OCI-LY1 (cell line): ENCODE results near the gene DYNC2I2.
A peak's percentile ranks its signal among the peaks of the same experiment; 100 is the strongest.

Experiments
- H2AFZ ChIP-seq: fragments of 200-600 bp; sonication (generic), shearing (Covaris generic); 2 replicates; pipeline ENCODE4 v1.6.0; 2014; ENCODE audit warnings: antibody characterized with exemption, mild to moderate bottlenecking, low read length
- H3F3A ChIP-seq: fragments of 200-600 bp; sonication (generic), shearing (Covaris generic); 2 replicates; pipeline ENCODE4 v1.6.0; 2014; ENCODE audit warnings: mild to moderate bottlenecking, antibody characterized with exemption, low read length, moderate library complexity; ENCODE audit not compliant: insufficient read depth
- H3K27ac ChIP-seq: fragments of 200-600 bp; sonication (generic); 2 replicates; pipeline ENCODE4 v1.5.1; 2014; ENCODE audit warnings: low read length, mixed run types, mild to moderate bottlenecking, low read depth; ENCODE audit not compliant: poor library complexity, severe bottlenecking
- H3K27me3 ChIP-seq: fragments of 200-600 bp; sonication (generic); 2 replicates; pipeline ENCODE4 v1.6.0; 2014; ENCODE audit warnings: antibody characterized with exemption, mild to moderate bottlenecking, low read length, moderate library complexity; ENCODE audit not compliant: insufficient read depth
- H3K36me3 ChIP-seq: fragments of 200-600 bp; sonication (generic); 2 replicates; pipeline ENCODE4 v1.6.1; 2014; ENCODE audit warnings: mild to moderate bottlenecking, antibody characterized with exemption, low read length, moderate library complexity, mixed read lengths; ENCODE audit not compliant: insufficient read depth
- H3K4me1 ChIP-seq: fragments of 200-600 bp; sonication (generic); 2 replicates; pipeline ENCODE4 v1.5.1; 2014; ENCODE audit warnings: mild to moderate bottlenecking, low read length, moderate library complexity; ENCODE audit not compliant: insufficient read depth, severe bottlenecking
- H3K4me2 ChIP-seq: fragments of 200-600 bp; sonication (generic), shearing (Covaris generic); 2 replicates; pipeline ENCODE4 v1.6.1; 2014; ENCODE audit warnings: low read length
- H3K4me3 ChIP-seq: fragments of 200-600 bp; sonication (generic); 2 replicates; pipeline ENCODE4 v1.5.1; 2014; ENCODE audit warnings: low read length, low read depth, mild to moderate bottlenecking, mixed read lengths; ENCODE audit not compliant: poor library complexity, severe bottlenecking
- H3K79me2 ChIP-seq: fragments of 200-600 bp; shearing (Covaris generic); 2 replicates; pipeline ENCODE4 v1.6.1; 2016; ENCODE audit warnings: mixed run types, low read length, mixed read lengths; ENCODE audit not compliant: insufficient read depth
- H3K9ac ChIP-seq: fragments of 200-600 bp; sonication (generic), shearing (Covaris generic); 2 replicates; pipeline ENCODE4 v1.6.1; 2014; ENCODE audit warnings: mild to moderate bottlenecking, low read length, mixed read lengths
- H3K9me2 ChIP-seq: fragments of 200-600 bp; sonication (generic), shearing (Covaris generic); 2 replicates; pipeline ENCODE4 v1.6.1; 2014; ENCODE audit warnings: low read depth, mild to moderate bottlenecking, low read length, mixed read lengths
- H3K9me3 ChIP-seq: fragments of 200-600 bp; shearing (Covaris generic); 2 replicates; pipeline ENCODE4 v1.6.1; 2014; ENCODE audit warnings: low read length, mixed read lengths
- H4K20me1 ChIP-seq: fragments of 200-600 bp; sonication (generic), shearing (Covaris generic); 2 replicates; pipeline ENCODE4 v1.6.0; 2016; ENCODE audit warnings: mild to moderate bottlenecking, low read length; ENCODE audit not compliant: insufficient read depth
- EZH2 ChIP-seq: fragments of 200-600 bp; sonication (generic), shearing (Covaris generic); IDR thresholded peaks from 2 replicates; pipeline ENCODE4 v1.8.0; 2017; ENCODE audit warnings: borderline replicate concordance, mixed run types, mild to moderate bottlenecking, antibody characterized with exemption, low read length, moderate library complexity, mixed read lengths
- TF ChIP-seq, protein P1 (sequence below): fragments of 200-600 bp; sonication (generic), shearing (Covaris generic); IDR thresholded peaks from 2 replicates; pipeline ENCODE4 v1.5.1; 2017; ENCODE audit warnings: mild to moderate bottlenecking, antibody characterized with exemption, low read length, moderate library complexity, mixed read lengths

The DYNC2I2 gene

DNA sequence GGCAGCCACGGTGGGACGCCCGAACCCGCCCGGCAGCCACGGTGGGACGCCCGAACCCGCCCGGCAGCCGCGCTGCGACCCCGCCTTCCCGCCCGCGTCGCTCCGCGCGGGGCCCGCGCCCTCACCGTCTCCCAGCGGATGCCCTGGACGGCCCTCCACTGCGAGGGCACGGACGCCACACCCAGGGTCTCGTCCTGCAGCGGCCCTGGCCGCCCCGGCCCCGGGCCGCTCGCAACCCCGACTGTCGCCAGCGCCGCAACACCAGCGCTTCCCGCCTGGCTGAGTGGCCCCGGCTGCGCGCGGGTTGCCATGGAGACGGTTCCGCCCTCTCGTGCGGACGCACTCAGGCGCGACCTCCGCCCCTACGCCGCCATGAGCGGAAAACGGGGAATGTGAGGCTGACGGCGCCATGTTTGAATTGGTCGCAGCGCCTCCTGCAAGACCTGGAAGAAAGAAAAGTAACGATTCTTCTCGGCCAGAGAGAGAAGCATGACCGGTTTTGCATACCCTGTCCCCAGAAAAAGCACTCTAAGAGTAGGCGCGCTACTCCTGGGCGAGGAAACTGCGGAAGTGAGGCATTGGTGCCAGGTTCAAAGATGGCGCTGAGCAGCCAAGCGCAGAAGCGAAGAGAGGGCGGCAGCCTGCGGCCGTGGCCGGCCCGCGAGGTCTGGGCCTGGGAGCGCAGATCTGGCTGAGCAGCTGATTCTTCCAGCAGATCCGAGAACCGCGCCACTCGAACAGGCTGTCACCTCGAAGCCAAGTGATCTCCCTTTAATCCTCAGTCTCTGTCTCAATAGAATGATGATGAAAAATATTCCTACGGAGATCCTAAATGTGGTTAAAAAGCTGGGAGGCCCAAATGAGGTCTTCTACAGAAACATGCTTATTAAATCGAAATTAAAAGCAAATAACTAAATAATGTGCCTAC is at the start of gene DYNC2I2:
Gene DYNC2I2, minus strand, starts transcription at position 432 of the 928 bp plus-strand sequence. Its CDS starts 121 bp downstream, at position 311.
- peak within 1 kb of the TSS; percentile 95 for H3K27ac ChIP-seq
- 0 out of 2 replicates have a peak, but pooled peaks cover 6% of the 10 kb centered on the region for H3K36me3 ChIP-seq
- H3K4me1 ChIP-seq, result peaks cover 11% of the 10 kb centered on the region
- H3K27me3 ChIP-seq, result no peaks in the 10 kb centered on the region
- peak within 1 kb of the TSS; percentile 0; the same call in 1 of the 2 replicates for H2AFZ ChIP-seq
- no peaks in the 10 kb centered on the region for H4K20me1 ChIP-seq
- H3K9me3 ChIP-seq, result no peaks in the 10 kb centered on the region
- H3K4me3 ChIP-seq, result peak within 1 kb of the TSS; percentile 69
- H3K9me2 ChIP-seq, result no peaks in the 10 kb centered on the region
- TF ChIP-seq EZH2, result no peak
- TF ChIP-seq, protein P1, sequence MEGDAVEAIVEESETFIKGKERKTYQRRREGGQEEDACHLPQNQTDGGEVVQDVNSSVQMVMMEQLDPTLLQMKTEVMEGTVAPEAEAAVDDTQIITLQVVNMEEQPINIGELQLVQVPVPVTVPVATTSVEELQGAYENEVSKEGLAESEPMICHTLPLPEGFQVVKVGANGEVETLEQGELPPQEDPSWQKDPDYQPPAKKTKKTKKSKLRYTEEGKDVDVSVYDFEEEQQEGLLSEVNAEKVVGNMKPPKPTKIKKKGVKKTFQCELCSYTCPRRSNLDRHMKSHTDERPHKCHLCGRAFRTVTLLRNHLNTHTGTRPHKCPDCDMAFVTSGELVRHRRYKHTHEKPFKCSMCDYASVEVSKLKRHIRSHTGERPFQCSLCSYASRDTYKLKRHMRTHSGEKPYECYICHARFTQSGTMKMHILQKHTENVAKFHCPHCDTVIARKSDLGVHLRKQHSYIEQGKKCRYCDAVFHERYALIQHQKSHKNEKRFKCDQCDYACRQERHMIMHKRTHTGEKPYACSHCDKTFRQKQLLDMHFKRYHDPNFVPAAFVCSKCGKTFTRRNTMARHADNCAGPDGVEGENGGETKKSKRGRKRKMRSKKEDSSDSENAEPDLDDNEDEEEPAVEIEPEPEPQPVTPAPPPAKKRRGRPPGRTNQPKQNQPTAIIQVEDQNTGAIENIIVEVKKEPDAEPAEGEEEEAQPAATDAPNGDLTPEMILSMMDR, result no peak
- H3K9ac ChIP-seq, result peak within 1 kb of the TSS; percentile 76
- no peaks in the 10 kb centered on the region for H3F3A ChIP-seq
- H3K4me2 ChIP-seq, result peak within 1 kb of the TSS; percentile 68
- no peaks in the 10 kb centered on the region for H3K79me2 ChIP-seq

DNA sequence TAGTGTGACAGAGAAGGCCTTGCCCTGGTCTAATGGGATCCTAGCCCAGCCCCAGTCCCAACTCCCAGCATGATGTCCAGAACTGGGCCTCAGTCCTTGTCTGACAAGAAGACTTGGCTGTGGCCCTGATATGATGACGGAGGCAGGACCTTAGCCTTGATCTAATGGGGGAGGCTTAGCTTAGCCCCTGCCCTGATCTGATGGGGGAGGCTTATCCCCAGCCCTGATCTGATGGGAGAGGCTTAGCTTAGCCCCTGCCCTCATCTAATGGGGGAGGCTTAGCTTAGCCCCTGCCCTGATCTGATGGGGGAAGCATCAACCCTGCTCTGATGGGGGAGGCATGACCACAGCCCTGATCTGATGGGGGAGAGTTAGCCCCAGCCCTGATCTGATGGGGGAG is 49.4 kb upstream of the DYNC2I2 start:
- Histone ChIP-seq H3K27ac (peak overlapping the region; percentile 78), H3K4me1 (peaks cover 28% of the 10 kb centered on the region), H3K27me3 (no peaks in the 10 kb centered on the region), H3K4me3 (no peak overlapping the region), H2AFZ (no peak overlapping the region), H3F3A (no peaks in the 10 kb centered on the region), H3K36me3 (peaks cover 32% of the 10 kb centered on the region), H4K20me1 (no peaks in the 10 kb centered on the region), H3K9me2 (no peaks in the 10 kb centered on the region), H3K79me2 (no peaks in the 10 kb centered on the region), H3K9ac (no peak overlapping the region; the same call in 1 of the 2 replicates), H3K4me2 (no peak overlapping the region), H3K9me3 (no peaks in the 10 kb centered on the region)
- TF ChIP-seq, protein P1, result no peak
- TF ChIP-seq EZH2, result no peak

- Histone ChIP-seq H2AFZ (no peak overlapping the region), H3K79me2 (no peaks in the 10 kb centered on the region), H3K27me3 (no peaks in the 10 kb centered on the region), H3K4me1 (peaks cover 28% of the 10 kb centered on the region), H3K9ac (peak overlapping the region; percentile 11; the same call in 1 of the 2 replicates), H3K4me3 (peak overlapping the region; percentile 80), H3K4me2 (peak overlapping the region; percentile 81), H3K27ac (peak overlapping the region; percentile 78), H3K9me2 (no peaks in the 10 kb centered on the region), H3F3A (no peaks in the 10 kb centered on the region), H3K36me3 (peaks cover 31% of the 10 kb centered on the region), H4K20me1 (no peaks in the 10 kb centered on the region), H3K9me3 (no peaks in the 10 kb centered on the region)
- TF ChIP-seq, protein P1, result no peak
- TF ChIP-seq EZH2, result no peak
These were observed 48.7 kb upstream of the DYNC2I2 start for GRCh38 chr9:128705051-128705965.
